A549 (cell line): Measurements from ENCODE around the gene FAM240A.

Experiments used
- CTCF ChIP-seq: fragments of >200 bp; sonication (Bioruptor Twin); formaldehyde crosslinking; IDR thresholded peaks from 3 replicates; pipeline ENCODE4 v1.5.1; 2016
- NR3C1 ChIP-seq: fragments of >200 bp; sonication (Bioruptor Twin); formaldehyde crosslinking; IDR thresholded peaks from 3 replicates; pipeline ENCODE4 v1.6.1; 2017
- POLR2A ChIP-seq: IDR thresholded peaks from 2 replicates; pipeline ENCODE4 v1.6.1; 2012; ENCODE audit warnings: mild to moderate bottlenecking, low read length

GRCh38 chr3:46604127-46604526 is 8.2 kb upstream of the FAM240A start:
- TF ChIP-seq CTCF (no peak), POLR2A (no peak), NR3C1 (no peak)
